Activated B cell treated with CpG ODN at 0.5 μM for 24 hours (primary cell): Measurements from ENCODE around the gene IFT172. TPM values are rescaled to one million over a fixed set of nuclear protein-coding genes. Genes with fewer than 3 reads are reported as not detected.

Experiments
- ATAC-seq: fragments of 200-7000 bp; cut with Tn5 transposase; one replicate; pipeline ENCODE4 v1.10.0; 2021; ENCODE audit warnings: low read depth, mild to moderate bottlenecking, moderate library complexity
- CTCF ChIA-PET: fragments of 350-600 bp; sonication (Branson Sonifier 250); formaldehyde crosslinking; loops from one replicate; lab custom pipeline; 2021; ENCODE audit warnings: antibody characterized with exemption; lab: Charles Lee
- POLR2A ChIA-PET: fragments of 350-600 bp; sonication (Branson Sonifier 250); formaldehyde crosslinking; loops from one replicate; lab custom pipeline; 2021; ENCODE audit warnings: antibody characterized with exemption; lab: Charles Lee
- DNase-seq: peaks from one replicate; pipeline ENCODE4 v3.0.0; 2022
- H3K27ac Mint-ChIP-seq: one replicate; pipeline ENCODE4 v1.8.0; 2020; ENCODE audit warnings: mixed read lengths
- H3K27me3 Mint-ChIP-seq: one replicate; pipeline ENCODE4 v1.8.0; 2021; ENCODE audit warnings: mixed read lengths
- H3K36me3 Mint-ChIP-seq: one replicate; pipeline ENCODE4 v1.8.0; 2021; ENCODE audit warnings: low read depth, mixed read lengths
- H3K4me1 Mint-ChIP-seq: one replicate; pipeline ENCODE4 v1.8.0; 2021; ENCODE audit warnings: mixed read lengths
- H3K4me3 Mint-ChIP-seq: one replicate; pipeline ENCODE4 v1.8.0; 2020; ENCODE audit warnings: mild to moderate bottlenecking, mixed read lengths
- H3K9me3 Mint-ChIP-seq: one replicate; pipeline ENCODE4 v1.8.0; 2020; ENCODE audit warnings: mixed read lengths
- CTCF ChIP-seq: fragments of 200-600 bp; IDR thresholded peaks from one replicate; pipeline ENCODE4 v1.8.0; 2022; ENCODE audit warnings: antibody characterized with exemption, mild to moderate bottlenecking
- intact Hi-C: fragments of 100-400 bp; cut with micrococcal nuclease; formaldehyde crosslinking; loops from one replicate; pipeline ENCODE4 v1.15.1; 2024
- total RNA-seq: library from RNA; stranded (reverse); gene quantifications from 2 replicates; pipeline ENCODE4 v1.2.3, GENCODE V29; 2022

The IFT172 gene
- total RNA-seq, 1 donor from 2014 or later = 14.4 TPM

- H3K4me3 Mint-ChIP-seq = no peak overlapping the region
- DNase-seq (no peak), ATAC-seq (no peak)
- no peak for TF ChIP-seq CTCF
- H3K4me1 Mint-ChIP-seq = no peaks in the 10 kb centered on the region
- CTCF ChIA-PET = no interaction called here
- POLR2A ChIA-PET = no interaction called here
- peaks cover 30% of the 10 kb centered on the region for H3K36me3 Mint-ChIP-seq
- H3K27ac Mint-ChIP-seq = no peak overlapping the region
- no peaks in the 10 kb centered on the region for H3K9me3 Mint-ChIP-seq
- intact Hi-C loops = no loop called here
- H3K27me3 Mint-ChIP-seq = no peaks in the 10 kb centered on the region
These were observed 17.6 kb downstream of the IFT172 start for GRCh38 chr2:27471961-27472360.

GRCh38 chr2:27464443-27464842, 25.1 kb downstream of the IFT172 start:
- CTCF ChIA-PET = no interaction called here
- POLR2A ChIA-PET = no interaction called here
- no peak overlapping the region for H3K4me3 Mint-ChIP-seq
- TF ChIP-seq CTCF = no peak
- H3K27ac Mint-ChIP-seq = no peak overlapping the region
- H3K36me3 Mint-ChIP-seq = peaks cover 5% of the 10 kb centered on the region
- H3K9me3 Mint-ChIP-seq = no peaks in the 10 kb centered on the region
- ATAC-seq (no peak), DNase-seq (no peak)
- no peaks in the 10 kb centered on the region for H3K27me3 Mint-ChIP-seq
- H3K4me1 Mint-ChIP-seq = no peaks in the 10 kb centered on the region
- intact Hi-C loops = no loop called here

GRCh38 chr2:27461118-27461517, 28.4 kb downstream of the IFT172 start:
- no peaks in the 10 kb centered on the region for H3K27me3 Mint-ChIP-seq
- CTCF ChIA-PET = no interaction called here
- DNase-seq (no peak), ATAC-seq (no peak)
- TF ChIP-seq CTCF = no peak
- peaks cover 19% of the 10 kb centered on the region for H3K36me3 Mint-ChIP-seq
- H3K9me3 Mint-ChIP-seq = no peaks in the 10 kb centered on the region
- no peaks in the 10 kb centered on the region for H3K4me1 Mint-ChIP-seq
- POLR2A ChIA-PET = no interaction called here
- H3K4me3 Mint-ChIP-seq = no peak overlapping the region
- no peak overlapping the region for H3K27ac Mint-ChIP-seq
- intact Hi-C loops = no loop called here

GRCh38 chr2:27453968-27454367, 35.6 kb downstream of the IFT172 start:
- Mint-ChIP-seq H3K27ac (no peak overlapping the region), H3K9me3 (no peaks in the 10 kb centered on the region), H3K4me3 (no peak overlapping the region), H3K4me1 (no peaks in the 10 kb centered on the region), H3K27me3 (no peaks in the 10 kb centered on the region), H3K36me3 (peaks cover 41% of the 10 kb centered on the region)
- ATAC-seq = no peak
- POLR2A ChIA-PET = no interaction called here
- CTCF ChIA-PET = no interaction called here
- DNase-seq = no peak
- intact Hi-C loops = no loop called here
- TF ChIP-seq CTCF = no peak

- Mint-ChIP-seq H3K4me1 (no peaks in the 10 kb centered on the region), H3K9me3 (no peaks in the 10 kb centered on the region), H3K4me3 (no peak overlapping the region), H3K27ac (no peak overlapping the region), H3K27me3 (no peaks in the 10 kb centered on the region), H3K36me3 (peaks cover 46% of the 10 kb centered on the region)
- no peak for TF ChIP-seq CTCF
- ChIA-PET CTCF (no interaction called here), POLR2A (no interaction called here)
- intact Hi-C loops = no loop called here
- ATAC-seq (no peak), DNase-seq (no peak)
These were observed 38.4 kb downstream of the IFT172 start for GRCh38 chr2:27451095-27451494.
